IMR-90 (cell line): ENCODE data around the gene FRZB. TPM values are rescaled to one million over a fixed set of nuclear protein-coding genes. Genes with fewer than 3 reads are reported as not detected.

Experiments used
- ATAC-seq: fragments of 200-7000 bp; cut with Tn5 transposase; 2 replicates; pipeline ENCODE4 v1.9.1; 2020; ENCODE audit warnings: low read depth, mild to moderate bottlenecking, moderate library complexity
- BruUV-seq: library from RNA; stranded (reverse); fragments of 400-500 nt; replicated peaks from 2 replicates; lab custom pipeline; 2021; lab: Mats Ljungman, UMichigan
- CTCF ChIA-PET: fragments of 300-600 bp; formaldehyde crosslinking; extraction: SDS; loops from one replicate; lab custom pipeline; 2021; ENCODE audit warnings: antibody characterized with exemption; lab: Yijun Ruan, JAX
- POLR2A ChIA-PET: fragments of 300-600 bp; sonication (Branson Sonifier 250); formaldehyde crosslinking; loops from one replicate; lab custom pipeline; 2022; ENCODE audit warnings: antibody characterized with exemption; ENCODE audit not compliant: unreplicated experiment; lab: Charles Lee
- DNase-seq: peaks from one replicate; pipeline ENCODE4 v3.0.0; 2013
- H2AFZ ChIP-seq: replicated peaks from 2 replicates; pipeline ENCODE3; 2013; ENCODE audit warnings: low read length, mild to moderate bottlenecking; ENCODE audit not compliant: poor library complexity
- H2AK5ac ChIP-seq: 2 replicates; pipeline ENCODE4 v1.6.1; 2013; ENCODE audit warnings: low read depth, low read length, inconsistent platforms
- H2AK9ac ChIP-seq: replicated peaks from 2 replicates; pipeline ENCODE3; 2013; ENCODE audit warnings: mild to moderate bottlenecking, low read depth, low read length, moderate library complexity; ENCODE audit not compliant: poor library complexity
- H2BK120ac ChIP-seq: 2 replicates; pipeline ENCODE4 v1.6.1; 2013; ENCODE audit warnings: low read depth, low read length, inconsistent platforms
- H2BK15ac ChIP-seq: 3 replicates; pipeline ENCODE4 v1.6.1; 2013; ENCODE audit warnings: low read depth, low read length, inconsistent platforms
- H2BK20ac ChIP-seq: 2 replicates; pipeline ENCODE4 v1.6.1; 2013; ENCODE audit warnings: low read depth, mild to moderate bottlenecking, inconsistent platforms, low read length, moderate library complexity
- H2BK5ac ChIP-seq: 2 replicates; pipeline ENCODE4 v1.6.1; 2013; ENCODE audit warnings: mild to moderate bottlenecking, low read depth, low read length, inconsistent platforms; ENCODE audit not compliant: poor library complexity, severe bottlenecking
- H3K14ac ChIP-seq: replicated peaks from 2 replicates; pipeline ENCODE4 v1.6.1; 2013; ENCODE audit warnings: low read depth, low read length, inconsistent platforms
- H3K18ac ChIP-seq: 2 replicates; pipeline ENCODE4 v1.6.1; 2013; ENCODE audit warnings: low read depth, low read length, control low read depth
- H3K23ac ChIP-seq: 2 replicates; pipeline ENCODE4 v1.6.1; 2013; ENCODE audit warnings: low read depth, low read length, inconsistent platforms
- H3K27ac ChIP-seq: 2 replicates; pipeline ENCODE4 v1.5.1; 2013; ENCODE audit warnings: mild to moderate bottlenecking, control low read depth, low read length; ENCODE audit not compliant: insufficient read depth
- H3K27me3 ChIP-seq: 2 replicates; pipeline ENCODE4 v1.6.1; 2013; ENCODE audit warnings: low read length; ENCODE audit not compliant: control insufficient read depth, insufficient read depth
- H3K36me3 ChIP-seq: 2 replicates; pipeline ENCODE4 v1.6.1; 2013; ENCODE audit warnings: low read length, mixed read lengths; ENCODE audit not compliant: control insufficient read depth, insufficient read depth
- H3K4ac ChIP-seq: 2 replicates; pipeline ENCODE4 v1.6.1; 2013; ENCODE audit warnings: low read depth, low read length, inconsistent platforms
- H3K4me1 ChIP-seq: 2 replicates; pipeline ENCODE4 v1.6.1; 2013; ENCODE audit warnings: low read length, mixed read lengths; ENCODE audit not compliant: control insufficient read depth, insufficient read depth
- H3K4me2 ChIP-seq: 2 replicates; pipeline ENCODE4 v1.6.1; 2013; ENCODE audit warnings: low read depth, mild to moderate bottlenecking, control low read depth, low read length, moderate library complexity
- H3K4me3 ChIP-seq: 2 replicates; pipeline ENCODE4 v1.5.1; 2013; ENCODE audit warnings: low read depth, mild to moderate bottlenecking, control low read depth, low read length, moderate library complexity; ENCODE audit not compliant: insufficient read depth
- H3K56ac ChIP-seq: 2 replicates; pipeline ENCODE4 v1.6.1; 2013; ENCODE audit warnings: low read length, inconsistent platforms; ENCODE audit not compliant: insufficient read depth; ENCODE audit errors: extremely low read depth
- H3K79me1 ChIP-seq, 2 experiments: 2 replicates each; pipeline ENCODE4 v1.6.1; 2013; ENCODE audit warnings: low read length in 2 of 2, inconsistent platforms in 1 of 2, low read depth in 1 of 2
- H3K9ac ChIP-seq: 2 replicates; pipeline ENCODE4 v1.6.1; 2013; ENCODE audit warnings: low read depth, low read length, control low read depth
- H3K9me1 ChIP-seq: 2 replicates; pipeline ENCODE4 v1.6.1; 2013; ENCODE audit warnings: low read length, inconsistent platforms; ENCODE audit not compliant: insufficient read depth
- H3K9me3 ChIP-seq: 2 replicates; pipeline ENCODE4 v1.6.1; 2013; ENCODE audit warnings: low read length; ENCODE audit not compliant: control insufficient read depth, insufficient read depth
- H4K20me1 ChIP-seq: 2 replicates; pipeline ENCODE4 v1.6.1; 2013; ENCODE audit warnings: low read length, inconsistent platforms; ENCODE audit not compliant: insufficient read depth
- H4K5ac ChIP-seq: 2 replicates; pipeline ENCODE4 v1.6.1; 2013; ENCODE audit warnings: mild to moderate bottlenecking, low read depth, low read length, control low read depth
- H4K8ac ChIP-seq, 2 experiments: 2 replicates each; pipeline ENCODE4 v1.6.1; 2013; ENCODE audit warnings: low read depth in 2 of 2, low read length in 2 of 2, control low read depth in 1 of 2, inconsistent platforms in 1 of 2
- H4K91ac ChIP-seq: 2 replicates; pipeline ENCODE4 v1.6.1; 2013; ENCODE audit warnings: low read depth, low read length, inconsistent platforms; ENCODE audit not compliant: insufficient read depth
- BHLHE40 ChIP-seq: fragments of 150-350 bp; IDR thresholded peaks from 2 replicates; pipeline ENCODE4 v1.6.1; 2016; ENCODE audit warnings: mild to moderate bottlenecking, low read depth, low read length
- CEBPB ChIP-seq: IDR thresholded peaks from 2 replicates; pipeline ENCODE4 v1.6.1; 2012; ENCODE audit warnings: low read depth, low read length, improper control_type of control experiment
- CHD1 ChIP-seq: IDR thresholded peaks from 2 replicates; pipeline ENCODE4 v1.6.1; 2012; ENCODE audit warnings: low read depth, low read length, improper control_type of control experiment
- CTCF ChIP-seq: conservative IDR thresholded peaks from 2 replicates; pipeline ENCODE4 v1.5.1; 2012; ENCODE audit warnings: mild to moderate bottlenecking, low read depth, low read length, improper control_type of control experiment
- ELK1 ChIP-seq: fragments of 150-350 bp; IDR thresholded peaks from 2 replicates; pipeline ENCODE4 v1.6.1; 2016; ENCODE audit warnings: low read depth, mild to moderate bottlenecking, low read length, moderate library complexity, borderline replicate concordance
- FOS ChIP-seq: fragments of 150-350 bp; IDR thresholded peaks from 2 replicates; pipeline ENCODE4 v1.6.1; 2016; ENCODE audit warnings: low read depth, low read length
- MAFK ChIP-seq: IDR thresholded peaks from 2 replicates; pipeline ENCODE4 v1.6.1; 2012; ENCODE audit warnings: low read depth, low read length, improper control_type of control experiment
- MAZ ChIP-seq: IDR thresholded peaks from 2 replicates; pipeline ENCODE4 v1.6.1; 2012; ENCODE audit warnings: low read depth, mild to moderate bottlenecking, low read length, improper control_type of control experiment, moderate library complexity, borderline replicate concordance
- MXI1 ChIP-seq: IDR thresholded peaks from 2 replicates; pipeline ENCODE4 v1.6.1; 2012; ENCODE audit warnings: low read depth, mild to moderate bottlenecking, low read length, moderate library complexity, borderline replicate concordance
- POLR2A ChIP-seq: IDR thresholded peaks from 2 replicates; pipeline ENCODE4 v1.6.1; 2012; ENCODE audit warnings: mild to moderate bottlenecking, low read depth, low read length
- RAD21 ChIP-seq: IDR thresholded peaks from 2 replicates; pipeline ENCODE4 v1.6.1; 2012; ENCODE audit warnings: low read length, improper control_type of control experiment
- RCOR1 ChIP-seq: IDR thresholded peaks from 2 replicates; pipeline ENCODE4 v1.6.1; 2012; ENCODE audit warnings: mild to moderate bottlenecking, low read length, improper control_type of control experiment; ENCODE audit not compliant: insufficient replicate concordance
- SMC3 ChIP-seq: fragments of 150-350 bp; IDR thresholded peaks from 2 replicates; pipeline ENCODE4 v1.6.1; 2016; ENCODE audit warnings: low read depth, mild to moderate bottlenecking, antibody characterized with exemption, low read length, moderate library complexity
- USF2 ChIP-seq: fragments of 150-350 bp; IDR thresholded peaks from 2 replicates; pipeline ENCODE4 v1.6.1; 2017; ENCODE audit warnings: mild to moderate bottlenecking, antibody characterized with exemption, low read length, low read depth
- WGBS, 2 experiments: methylation state at CpG; one replicate each; pipeline versions ENCODE4 v1.1.5 to v1.1.7; 2013; ENCODE audit warnings: missing lambda C conversion rate in 2 of 2; ENCODE audit not compliant: insufficient read length in 1 of 2; ENCODE audit errors: extremely low coverage in 2 of 2; 5-methylcytosine and 5-hydroxymethylcytosine counted together
- dilution Hi-C: fragments of 300-500 bp; cut with HindIII; formaldehyde crosslinking; loops from one replicate; pipeline ENCODE4 v1.14.3; 2018; ENCODE audit warnings: low sequenced_read_pairs; ENCODE audit not compliant: unreplicated experiment
- in situ Hi-C: fragments of 300-500 bp; cut with MboI; formaldehyde crosslinking; loops from 3 replicates; pipeline ENCODE4 v1.14.3; 2019; ENCODE audit warnings: low sequenced_read_pairs, inconsistent platforms, mixed read lengths
- intact Hi-C: fragments of 100-400 bp; cut with micrococcal nuclease; formaldehyde crosslinking; loops from 2 replicates; pipeline ENCODE4 v1.10.0; 2022
- polyA plus RNA-seq, 3 experiments: library from polyadenylated mRNA; depleted of rRNA; stranded (reverse); fragments of >200 nt; gene quantifications; 2 replicates each; pipeline ENCODE4 v1.2.3, GENCODE V29; 2012; ENCODE audit warnings: low replicate concordance in 1 of 3
- total RNA-seq: library from RNA; depleted of rRNA; stranded (reverse); fragments of >200 nt; gene quantifications from 2 replicates; pipeline ENCODE4 v1.2.3, GENCODE V29; 2012

Gene FRZB
- total and polyA plus RNA-seq, 2 of the 4 experiments (the other 2 are of a cell fraction): 0.18 to 1.2 TPM

- POLR2A ChIA-PET: no interaction called here
Observed at GRCh38 chr2:182836451-182836850, 30.0 kb downstream of the FRZB start.

More at GRCh38 chr2:182836451-182836850, 30.0 kb downstream of the FRZB start:
- Histone ChIP-seq H3K18ac (no peak overlapping the region), H3K23ac (no peak overlapping the region), H3K14ac (no peak overlapping the region), H2BK5ac (no peak overlapping the region), H2AK9ac (no peak overlapping the region), H2AK5ac (no peak overlapping the region), H3K27ac (no peak overlapping the region), H2BK20ac (no peak overlapping the region), H3K36me3 (no peaks in the 10 kb centered on the region), H3K4me2 (no peak overlapping the region), H3K4me1 (no peaks in the 10 kb centered on the region), H4K8ac (no peak overlapping the region), H3K9me1 (no peaks in the 10 kb centered on the region), H3K9ac (no peak overlapping the region), H3K4ac (no peak overlapping the region), H2BK15ac (no peak overlapping the region), H3K27me3 (peaks cover 4% of the 10 kb centered on the region; the same call in 1 of the 2 replicates), H4K20me1 (no peaks in the 10 kb centered on the region), H4K91ac (no peak overlapping the region), H3K4me3 (no peak overlapping the region), H2BK120ac (no peak overlapping the region), H4K5ac (no peak overlapping the region), H3K79me1 (no peaks in the 10 kb centered on the region), H2AFZ (no peak overlapping the region), H3K56ac (no peak overlapping the region), H3K9me3 (no peaks in the 10 kb centered on the region)
- no peak for TF ChIP-seq SMC3
- no peak for TF ChIP-seq CHD1
- no peak for TF ChIP-seq RCOR1
- no peak for TF ChIP-seq CEBPB
- TF ChIP-seq BHLHE40: no peak
- TF ChIP-seq RAD21: no peak
- no peak for TF ChIP-seq CTCF
- TF ChIP-seq MAZ: no peak
- no peak for TF ChIP-seq USF2
- no peak for TF ChIP-seq MXI1
- no peak for TF ChIP-seq MAFK
- TF ChIP-seq POLR2A: no peak
- TF ChIP-seq FOS: no peak
- no peak for TF ChIP-seq ELK1
- intact Hi-C loops: no loop called here
- ATAC-seq (no peak), DNase-seq (no peak)
- dilution Hi-C loops: no loop called here
- WGBS, 2 experiments: no CpG with 5 or more reads among the region's 3 CpGs
- BruUV-seq: no TSS peak
- CTCF ChIA-PET: no interaction called here
- in situ Hi-C loops: no loop called here
